Suppressor macrophage treated with lipopolysaccharide for 4 hours (primary cell): ENCODE data around the gene CLTCL1.
"Not testable (repeated sequence)": the region's sequence is repeated elsewhere in the genome, so short reads cannot be mapped to it uniquely, and the experiment has no call there.

Experiments used
- DNase-seq: peaks from one replicate; pipeline ENCODE4 v3.0.0-alpha.2; 2020

CLTCL1 gene

GRCh38 chr22:19291580-19292457, at the start of gene CLTCL1:
TSS of gene CLTCL1 (minus strand) at chr22:19291719. CDS start at chr22:19291641, 78 bp downstream.
- peak; percentile 89 for DNase-seq

- no peak for DNase-seq
Measured at GRCh38 chr22:19337137-19337536, 45.6 kb upstream of the CLTCL1 start.

GRCh38 chr22:19336133-19337075, 44.9 kb upstream of the CLTCL1 start:
- no peak for DNase-seq

GRCh38 chr22:19331975-19332374, 40.5 kb upstream of the CLTCL1 start:
- DNase-seq = no peak

- DNase-seq = no peak
Measured at GRCh38 chr22:19331474-19331873, 40.0 kb upstream of the CLTCL1 start.

- no peak for DNase-seq
Measured at GRCh38 chr22:19330865-19331418, 39.4 kb upstream of the CLTCL1 start.

GRCh38 chr22:19330205-19330604, 38.7 kb upstream of the CLTCL1 start:
- DNase-seq = not testable (repeated sequence)

GRCh38 chr22:19329454-19329853, 37.9 kb upstream of the CLTCL1 start:
- DNase-seq = no peak

- DNase-seq = peak; percentile 47
Measured at GRCh38 chr22:19325296-19325948, 33.9 kb upstream of the CLTCL1 start.

GRCh38 chr22:19323420-19323819, 31.9 kb upstream of the CLTCL1 start:
- DNase-seq = not testable (repeated sequence)

- DNase-seq = no peak
Measured at GRCh38 chr22:19321757-19322156, 30.2 kb upstream of the CLTCL1 start.

- DNase-seq = not testable (repeated sequence)
Measured at GRCh38 chr22:19320136-19320535, 28.6 kb upstream of the CLTCL1 start.

- DNase-seq = no peak
Measured at GRCh38 chr22:19319281-19319680, 27.8 kb upstream of the CLTCL1 start.

- DNase-seq = no peak
Measured at GRCh38 chr22:19317865-19318264, 26.3 kb upstream of the CLTCL1 start.

GRCh38 chr22:19307872-19308271, 16.4 kb upstream of the CLTCL1 start:
- DNase-seq = no peak

GRCh38 chr22:19306535-19306934, 15.0 kb upstream of the CLTCL1 start:
- DNase-seq = not testable (repeated sequence)

GRCh38 chr22:19304547-19304946, 13.0 kb upstream of the CLTCL1 start:
- no peak for DNase-seq

GRCh38 chr22:19303785-19304184, 12.3 kb upstream of the CLTCL1 start:
- DNase-seq = no peak

- DNase-seq = no peak
Measured at GRCh38 chr22:19295733-19296132, 4.2 kb upstream of the CLTCL1 start.

GRCh38 chr22:19292458-19293230, 1.1 kb upstream of the CLTCL1 start:
- DNase-seq = peak; percentile 32

GRCh38 chr22:19291218-19291579, 320 bp downstream of the CLTCL1 start:
- DNase-seq = peak; percentile 25
